ENCODE measurements around the gene CDC42BPA.

DNA sequence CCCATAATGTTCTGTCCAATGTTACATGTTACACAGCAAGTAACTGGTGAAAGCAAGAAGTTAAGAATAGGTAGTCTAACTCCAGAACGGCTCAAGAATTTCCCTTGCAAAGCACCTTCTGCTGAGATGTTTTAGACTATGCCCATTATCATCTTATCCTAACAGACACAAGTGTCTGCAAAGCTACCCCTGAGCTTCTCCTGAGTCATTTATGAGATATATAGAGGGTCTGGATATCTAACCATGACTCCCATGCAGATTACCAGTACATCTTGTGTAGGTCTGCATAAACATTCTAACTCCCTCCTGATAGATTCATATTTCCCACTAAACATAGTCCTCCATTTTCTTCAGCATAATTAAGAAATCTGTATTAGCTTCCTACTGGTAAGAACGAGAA lies 206.5 kb downstream of the CDC42BPA start:
- no peak for TF ChIP-seq SIN3A (IDR thresholded peaks at IDR 0.05; ENCODE audit: borderline replicate concordance, low read depth, low read length)
- TF ChIP-seq, protein P1, sequence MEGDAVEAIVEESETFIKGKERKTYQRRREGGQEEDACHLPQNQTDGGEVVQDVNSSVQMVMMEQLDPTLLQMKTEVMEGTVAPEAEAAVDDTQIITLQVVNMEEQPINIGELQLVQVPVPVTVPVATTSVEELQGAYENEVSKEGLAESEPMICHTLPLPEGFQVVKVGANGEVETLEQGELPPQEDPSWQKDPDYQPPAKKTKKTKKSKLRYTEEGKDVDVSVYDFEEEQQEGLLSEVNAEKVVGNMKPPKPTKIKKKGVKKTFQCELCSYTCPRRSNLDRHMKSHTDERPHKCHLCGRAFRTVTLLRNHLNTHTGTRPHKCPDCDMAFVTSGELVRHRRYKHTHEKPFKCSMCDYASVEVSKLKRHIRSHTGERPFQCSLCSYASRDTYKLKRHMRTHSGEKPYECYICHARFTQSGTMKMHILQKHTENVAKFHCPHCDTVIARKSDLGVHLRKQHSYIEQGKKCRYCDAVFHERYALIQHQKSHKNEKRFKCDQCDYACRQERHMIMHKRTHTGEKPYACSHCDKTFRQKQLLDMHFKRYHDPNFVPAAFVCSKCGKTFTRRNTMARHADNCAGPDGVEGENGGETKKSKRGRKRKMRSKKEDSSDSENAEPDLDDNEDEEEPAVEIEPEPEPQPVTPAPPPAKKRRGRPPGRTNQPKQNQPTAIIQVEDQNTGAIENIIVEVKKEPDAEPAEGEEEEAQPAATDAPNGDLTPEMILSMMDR (IDR thresholded peaks at IDR 0.05), result no peak
- no peak for TF ChIP-seq EZH2phosphoT487 (IDR thresholded peaks at IDR 0.05; ENCODE audit: borderline replicate concordance, low read depth)
- TF ChIP-seq EP300 (IDR thresholded peaks at IDR 0.05; ENCODE audit: borderline replicate concordance in 1 of 2, low read depth in 1 of 2, low read length in 1 of 2), result no peak
- TF ChIP-seq MEF2A (IDR thresholded peaks at IDR 0.05; ENCODE audit: borderline replicate concordance, low read depth), result no peak
- no peak for TF ChIP-seq POLR2AphosphoS5 (IDR thresholded peaks at IDR 0.05; ENCODE audit: low read depth, low read length)
